Activated T-helper 1 cell treated with anti-CD3 and anti-CD28 coated beads, Interleukin-12 subunit alpha, Interleukin-12 subunit beta, Interleukin-2, Interleukin-4 antibody, amounts not matched to agents 30 ng/mL and 10 ng/mL and 1 ng/mL, durations not matched to agents 14 hours and 24 hours and 36 hours (primary cell): ENCODE measurements around the gene NMT1. TPM values are rescaled to one million over a fixed set of nuclear protein-coding genes. Genes with fewer than 3 reads are reported as not detected.

Source experiments
- DNase-seq: peaks from one replicate; pipeline ENCODE4 v3.0.0; 2021; ENCODE audit warnings: low spot score
- H3K27ac Mint-ChIP-seq: one replicate; pipeline ENCODE4 v1.8.0; 2021; ENCODE audit warnings: mild to moderate bottlenecking, mixed read lengths
- H3K27me3 Mint-ChIP-seq: one replicate; pipeline ENCODE4 v1.8.0; 2022; ENCODE audit warnings: mild to moderate bottlenecking, moderate library complexity, mixed read lengths; ENCODE audit not compliant: insufficient read depth
- H3K36me3 Mint-ChIP-seq: one replicate; pipeline ENCODE4 v1.8.0; 2021; ENCODE audit warnings: low read depth, mixed read lengths
- H3K4me1 Mint-ChIP-seq: one replicate; pipeline ENCODE4 v1.8.0; 2021; ENCODE audit warnings: low read depth, mixed read lengths
- H3K4me3 Mint-ChIP-seq: one replicate; pipeline ENCODE4 v1.8.0; 2021; ENCODE audit warnings: mild to moderate bottlenecking, moderate library complexity, mixed read lengths
- H3K9me3 Mint-ChIP-seq: one replicate; pipeline ENCODE4 v1.8.0; 2021; ENCODE audit warnings: mixed read lengths
- intact Hi-C: fragments of 100-400 bp; cut with micrococcal nuclease; formaldehyde crosslinking; loops from one replicate; pipeline ENCODE4 v1.15.1; 2024
- total RNA-seq: library from RNA; stranded (reverse); gene quantifications from 2 replicates; pipeline ENCODE4 v1.2.3, GENCODE V29; 2022

The NMT1 gene
- total RNA-seq, 1 donor from 2014 or later = 173 TPM

GRCh38 chr17:45093444-45094110 lies 32.5 kb downstream of the NMT1 start:
- no peaks in the 10 kb centered on the region for H3K27me3 Mint-ChIP-seq
- H3K4me3 Mint-ChIP-seq = no peak overlapping the region
- no peaks in the 10 kb centered on the region for H3K9me3 Mint-ChIP-seq
- H3K36me3 Mint-ChIP-seq = peaks cover 47% of the 10 kb centered on the region
- no peak overlapping the region for H3K27ac Mint-ChIP-seq
- intact Hi-C loops = no loop called here
- H3K4me1 Mint-ChIP-seq = no peaks in the 10 kb centered on the region
- DNase-seq = no peak

- intact Hi-C loops = loop anchor here (2.0 kb wide), 2 partner anchors 37 to 73 kb away; partner anchors contain the start of gene PLCD3
- Mint-ChIP-seq H3K4me3 (no peak overlapping the region), H3K4me1 (no peaks in the 10 kb centered on the region), H3K27ac (no peak overlapping the region), H3K9me3 (no peaks in the 10 kb centered on the region), H3K27me3 (no peaks in the 10 kb centered on the region), H3K36me3 (peaks cover 45% of the 10 kb centered on the region)
- DNase-seq = no peak
These were observed 35.0 kb downstream of the NMT1 start for GRCh38 chr17:45096141-45096540.

GRCh38 chr17:45096926-45097325 lies 35.8 kb downstream of the NMT1 start:
- H3K27ac Mint-ChIP-seq = no peak overlapping the region
- H3K4me3 Mint-ChIP-seq = no peak overlapping the region
- H3K36me3 Mint-ChIP-seq = peaks cover 41% of the 10 kb centered on the region
- DNase-seq = no peak
- no peaks in the 10 kb centered on the region for H3K27me3 Mint-ChIP-seq
- H3K9me3 Mint-ChIP-seq = no peaks in the 10 kb centered on the region
- intact Hi-C loops = loop anchor here (2.0 kb wide), 2 partner anchors 36 to 74 kb away; partner anchors contain the start of gene PLCD3
- no peaks in the 10 kb centered on the region for H3K4me1 Mint-ChIP-seq

GRCh38 chr17:45098081-45098868 lies 37.2 kb downstream of the NMT1 start:
- no peak overlapping the region for H3K27ac Mint-ChIP-seq
- H3K27me3 Mint-ChIP-seq = no peaks in the 10 kb centered on the region
- no peaks in the 10 kb centered on the region for H3K4me1 Mint-ChIP-seq
- no peaks in the 10 kb centered on the region for H3K9me3 Mint-ChIP-seq
- intact Hi-C loops = no loop called here
- H3K36me3 Mint-ChIP-seq = peaks cover 41% of the 10 kb centered on the region
- no peak for DNase-seq
- no peak overlapping the region for H3K4me3 Mint-ChIP-seq

GRCh38 chr17:45098869-45099616 lies 37.9 kb downstream of the NMT1 start:
- intact Hi-C loops = loop anchor here (1.0 kb wide), 1 partner anchor 179 kb away; no protein-coding TSS in a partner anchor
- H3K27ac Mint-ChIP-seq = no peak overlapping the region
- H3K4me3 Mint-ChIP-seq = no peak overlapping the region
- peak; percentile 58 for DNase-seq
- H3K4me1 Mint-ChIP-seq = no peaks in the 10 kb centered on the region
- no peaks in the 10 kb centered on the region for H3K27me3 Mint-ChIP-seq
- no peaks in the 10 kb centered on the region for H3K9me3 Mint-ChIP-seq
- peaks cover 41% of the 10 kb centered on the region for H3K36me3 Mint-ChIP-seq

DNA sequence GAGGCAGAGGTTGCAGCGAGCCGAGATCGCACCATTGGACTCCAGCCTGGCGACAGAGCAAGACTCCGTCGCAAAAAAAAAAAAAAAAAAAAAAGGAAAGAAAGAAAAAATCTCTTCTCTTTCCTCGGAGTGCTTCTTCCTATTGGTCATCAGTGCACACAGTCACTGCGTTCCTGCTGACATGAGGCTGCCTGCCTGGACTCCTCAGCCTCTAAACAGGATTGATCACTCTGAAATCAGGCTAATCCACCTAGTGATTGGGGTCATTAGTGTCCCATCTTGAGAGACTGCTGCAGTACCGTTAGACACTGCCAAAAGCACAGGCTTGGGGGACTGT lies 40.4 kb downstream of the NMT1 start:
- Mint-ChIP-seq H3K4me1 (no peaks in the 10 kb centered on the region), H3K36me3 (peaks cover 35% of the 10 kb centered on the region), H3K27ac (no peak overlapping the region), H3K9me3 (no peaks in the 10 kb centered on the region), H3K27me3 (no peaks in the 10 kb centered on the region), H3K4me3 (no peak overlapping the region)
- DNase-seq = no peak
- intact Hi-C loops = no loop called here

- intact Hi-C loops = no loop called here
- no peak overlapping the region for H3K27ac Mint-ChIP-seq
- H3K4me1 Mint-ChIP-seq = no peaks in the 10 kb centered on the region
- DNase-seq = no peak
- no peaks in the 10 kb centered on the region for H3K9me3 Mint-ChIP-seq
- H3K36me3 Mint-ChIP-seq = peaks cover 33% of the 10 kb centered on the region
- H3K27me3 Mint-ChIP-seq = no peaks in the 10 kb centered on the region
- H3K4me3 Mint-ChIP-seq = no peak overlapping the region
These were observed 41.0 kb downstream of the NMT1 start for GRCh38 chr17:45101883-45102811.

GRCh38 chr17:45102856-45103255 lies 41.7 kb downstream of the NMT1 start:
- Mint-ChIP-seq H3K36me3 (peaks cover 32% of the 10 kb centered on the region), H3K27ac (no peak overlapping the region), H3K4me3 (no peak overlapping the region), H3K4me1 (no peaks in the 10 kb centered on the region), H3K9me3 (no peaks in the 10 kb centered on the region), H3K27me3 (no peaks in the 10 kb centered on the region)
- DNase-seq = no peak
- intact Hi-C loops = no loop called here

GRCh38 chr17:45103269-45103795 lies 42.2 kb downstream of the NMT1 start:
- no peak overlapping the region for H3K27ac Mint-ChIP-seq
- no peaks in the 10 kb centered on the region for H3K4me1 Mint-ChIP-seq
- intact Hi-C loops = no loop called here
- no peak for DNase-seq
- peaks cover 31% of the 10 kb centered on the region for H3K36me3 Mint-ChIP-seq
- no peaks in the 10 kb centered on the region for H3K9me3 Mint-ChIP-seq
- no peaks in the 10 kb centered on the region for H3K27me3 Mint-ChIP-seq
- H3K4me3 Mint-ChIP-seq = no peak overlapping the region

DNA sequence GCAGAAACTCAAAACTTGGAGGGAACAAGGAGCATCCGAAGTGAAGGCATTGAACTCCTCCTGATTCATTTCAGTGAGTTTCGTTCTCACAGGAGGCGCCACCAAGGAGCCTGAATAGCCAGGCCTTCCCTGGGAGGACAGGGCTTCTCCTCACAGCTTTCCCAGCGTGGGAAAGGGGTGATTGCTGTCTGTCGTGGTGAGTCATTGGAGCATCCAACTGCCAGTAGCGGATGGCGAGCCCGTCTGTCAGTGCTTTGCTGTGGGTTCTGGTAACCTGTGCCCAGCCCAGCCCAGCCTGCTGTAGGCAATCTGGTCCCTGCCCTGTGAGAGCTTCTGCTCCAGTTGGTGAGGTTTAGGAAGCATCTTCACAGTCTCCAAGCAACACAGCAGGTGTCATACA lies 42.9 kb downstream of the NMT1 start:
- H3K27me3 Mint-ChIP-seq = no peaks in the 10 kb centered on the region
- H3K36me3 Mint-ChIP-seq = peaks cover 28% of the 10 kb centered on the region
- DNase-seq = no peak
- intact Hi-C loops = no loop called here
- H3K4me1 Mint-ChIP-seq = no peaks in the 10 kb centered on the region
- no peak overlapping the region for H3K4me3 Mint-ChIP-seq
- H3K27ac Mint-ChIP-seq = no peak overlapping the region
- H3K9me3 Mint-ChIP-seq = no peaks in the 10 kb centered on the region

- H3K27ac Mint-ChIP-seq = no peak overlapping the region
- intact Hi-C loops = no loop called here
- DNase-seq = no peak
- no peaks in the 10 kb centered on the region for H3K4me1 Mint-ChIP-seq
- H3K4me3 Mint-ChIP-seq = no peak overlapping the region
- H3K27me3 Mint-ChIP-seq = no peaks in the 10 kb centered on the region
- H3K36me3 Mint-ChIP-seq = peaks cover 25% of the 10 kb centered on the region
- H3K9me3 Mint-ChIP-seq = no peaks in the 10 kb centered on the region
These were observed 43.4 kb downstream of the NMT1 start for GRCh38 chr17:45104497-45104896.
